GM19193 (cell line): ENCODE results near the gene RER1.

Source experiments
- POLR2A ChIP-seq: IDR thresholded peaks from 4 replicates; pipeline ENCODE4 v1.6.1; 2011; ENCODE audit not compliant: insufficient read depth, insufficient read length; ENCODE audit errors: extremely low read depth

Gene RER1

GRCh38 chr1:2378441-2378851 lies 13.2 kb upstream of the RER1 start:
- TF ChIP-seq POLR2A = no peak

GRCh38 chr1:2378956-2379732 lies 12.5 kb upstream of the RER1 start:
- TF ChIP-seq POLR2A = no peak

- TF ChIP-seq POLR2A = no peak
Observed at GRCh38 chr1:2379733-2380404, 11.8 kb upstream of the RER1 start.

GRCh38 chr1:2380816-2381591 lies 10.6 kb upstream of the RER1 start:
- no peak for TF ChIP-seq POLR2A

- TF ChIP-seq POLR2A = no peak
Observed at GRCh38 chr1:2381741-2382620, 9.7 kb upstream of the RER1 start.

- no peak for TF ChIP-seq POLR2A
Observed at GRCh38 chr1:2382621-2383361, 8.8 kb upstream of the RER1 start.

GRCh38 chr1:2383576-2383975 lies 8.1 kb upstream of the RER1 start:
- TF ChIP-seq POLR2A = no peak

GRCh38 chr1:2384130-2384860 lies 7.3 kb upstream of the RER1 start:
- TF ChIP-seq POLR2A = no peak

GRCh38 chr1:2384941-2385481 lies 6.6 kb upstream of the RER1 start:
- no peak for TF ChIP-seq POLR2A

- no peak for TF ChIP-seq POLR2A
Observed at GRCh38 chr1:2385606-2386280, 5.9 kb upstream of the RER1 start.

- TF ChIP-seq POLR2A = no peak
Observed at GRCh38 chr1:2386636-2387611, 4.7 kb upstream of the RER1 start.
